Hepatocyte (in vitro differentiated cells): ENCODE measurements around the gene DPH2.

Experiments
- CTCF ChIP-seq: fragments of 200-600 bp; sonication (generic); IDR thresholded peaks from 2 replicates; pipeline ENCODE4 v1.5.1; 2016; ENCODE audit warnings: antibody characterized with exemption, mild to moderate bottlenecking; ENCODE audit not compliant: poor library complexity
- EZH2phosphoT487 ChIP-seq: fragments of 200-600 bp; sonication (generic); IDR thresholded peaks from one replicate; pipeline ENCODE4 v1.6.1; 2018; ENCODE audit warnings: antibody characterized with exemption, mild to moderate bottlenecking, low read depth, moderate library complexity; ENCODE audit not compliant: unreplicated experiment, severe bottlenecking

DNA sequence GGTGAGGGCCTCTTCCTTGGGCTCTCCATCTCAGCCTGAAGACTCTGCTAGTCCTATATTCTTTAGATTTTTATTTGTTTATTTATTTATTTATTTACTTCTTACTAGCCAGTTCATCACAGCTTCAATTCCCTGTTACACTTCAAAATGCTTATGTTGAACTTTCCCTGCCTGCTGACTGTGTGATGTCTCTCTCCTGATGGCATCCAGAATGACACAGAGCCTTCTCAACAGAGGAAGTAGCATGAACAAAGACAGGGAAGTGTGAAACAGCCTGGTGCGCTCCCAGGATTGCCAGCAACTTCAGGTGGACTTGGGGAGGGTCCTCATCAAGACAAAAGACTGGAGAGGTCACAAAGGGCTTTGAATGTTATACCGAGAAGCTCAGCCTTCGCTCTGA is 27.4 kb upstream of the DPH2 start:
- no peak for TF ChIP-seq CTCF
- TF ChIP-seq EZH2phosphoT487, result no peak
